ENCODE measurements around the gene CXorf49.
"Not testable (repeated sequence)": the region's sequence is repeated elsewhere in the genome, so short reads cannot be mapped to it uniquely, and the experiment has no call there.

DNA sequence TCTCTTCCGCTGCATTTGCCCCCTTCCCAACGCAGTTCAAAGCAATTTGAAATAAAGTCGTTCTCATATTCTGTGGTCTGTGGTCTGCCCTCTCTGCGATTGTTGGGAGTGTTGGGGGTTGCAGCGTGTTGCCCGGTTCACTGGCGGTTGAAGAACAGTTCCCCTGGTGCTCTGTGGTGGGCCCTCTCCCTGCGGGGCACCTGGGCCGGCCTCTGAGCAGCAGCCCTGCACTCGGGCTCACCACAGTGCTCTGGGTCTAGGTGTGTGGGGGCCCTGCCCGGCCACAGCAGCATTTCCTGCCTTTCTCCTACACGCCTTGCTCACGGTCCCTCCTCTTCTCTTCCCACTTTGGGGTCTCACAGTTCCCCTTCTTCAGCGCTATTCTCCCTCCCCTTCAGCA, 49.0 kb upstream of the CXorf49 start:
- not testable (repeated sequence) for TF ChIP-seq POLR2A (IDR thresholded peaks at IDR 0.05)
- TF ChIP-seq, protein P1, sequence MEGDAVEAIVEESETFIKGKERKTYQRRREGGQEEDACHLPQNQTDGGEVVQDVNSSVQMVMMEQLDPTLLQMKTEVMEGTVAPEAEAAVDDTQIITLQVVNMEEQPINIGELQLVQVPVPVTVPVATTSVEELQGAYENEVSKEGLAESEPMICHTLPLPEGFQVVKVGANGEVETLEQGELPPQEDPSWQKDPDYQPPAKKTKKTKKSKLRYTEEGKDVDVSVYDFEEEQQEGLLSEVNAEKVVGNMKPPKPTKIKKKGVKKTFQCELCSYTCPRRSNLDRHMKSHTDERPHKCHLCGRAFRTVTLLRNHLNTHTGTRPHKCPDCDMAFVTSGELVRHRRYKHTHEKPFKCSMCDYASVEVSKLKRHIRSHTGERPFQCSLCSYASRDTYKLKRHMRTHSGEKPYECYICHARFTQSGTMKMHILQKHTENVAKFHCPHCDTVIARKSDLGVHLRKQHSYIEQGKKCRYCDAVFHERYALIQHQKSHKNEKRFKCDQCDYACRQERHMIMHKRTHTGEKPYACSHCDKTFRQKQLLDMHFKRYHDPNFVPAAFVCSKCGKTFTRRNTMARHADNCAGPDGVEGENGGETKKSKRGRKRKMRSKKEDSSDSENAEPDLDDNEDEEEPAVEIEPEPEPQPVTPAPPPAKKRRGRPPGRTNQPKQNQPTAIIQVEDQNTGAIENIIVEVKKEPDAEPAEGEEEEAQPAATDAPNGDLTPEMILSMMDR (IDR thresholded peaks at IDR 0.05): not testable (repeated sequence)
